NCI-H510A treated with DMSO at 0.1 percent for 48 hours (cell line): ENCODE results near the gene GSAP.
"Not testable (repeated sequence)": the region's sequence is repeated elsewhere in the genome, so short reads cannot be mapped to it uniquely, and the experiment has no call there.

Experiments used
- DNase-seq: peaks from one replicate; lab custom pipeline; 2025; lab: John Stamatoyannopoulos, UW

The GSAP gene, protein sequence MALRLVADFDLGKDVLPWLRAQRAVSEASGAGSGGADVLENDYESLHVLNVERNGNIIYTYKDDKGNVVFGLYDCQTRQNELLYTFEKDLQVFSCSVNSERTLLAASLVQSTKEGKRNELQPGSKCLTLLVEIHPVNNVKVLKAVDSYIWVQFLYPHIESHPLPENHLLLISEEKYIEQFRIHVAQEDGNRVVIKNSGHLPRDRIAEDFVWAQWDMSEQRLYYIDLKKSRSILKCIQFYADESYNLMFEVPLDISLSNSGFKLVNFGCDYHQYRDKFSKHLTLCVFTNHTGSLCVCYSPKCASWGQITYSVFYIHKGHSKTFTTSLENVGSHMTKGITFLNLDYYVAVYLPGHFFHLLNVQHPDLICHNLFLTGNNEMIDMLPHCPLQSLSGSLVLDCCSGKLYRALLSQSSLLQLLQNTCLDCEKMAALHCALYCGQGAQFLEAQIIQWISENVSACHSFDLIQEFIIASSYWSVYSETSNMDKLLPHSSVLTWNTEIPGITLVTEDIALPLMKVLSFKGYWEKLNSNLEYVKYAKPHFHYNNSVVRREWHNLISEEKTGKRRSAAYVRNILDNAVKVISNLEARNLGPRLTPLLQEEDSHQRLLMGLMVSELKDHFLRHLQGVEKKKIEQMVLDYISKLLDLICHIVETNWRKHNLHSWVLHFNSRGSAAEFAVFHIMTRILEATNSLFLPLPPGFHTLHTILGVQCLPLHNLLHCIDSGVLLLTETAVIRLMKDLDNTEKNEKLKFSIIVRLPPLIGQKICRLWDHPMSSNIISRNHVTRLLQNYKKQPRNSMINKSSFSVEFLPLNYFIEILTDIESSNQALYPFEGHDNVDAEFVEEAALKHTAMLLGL

DNA sequence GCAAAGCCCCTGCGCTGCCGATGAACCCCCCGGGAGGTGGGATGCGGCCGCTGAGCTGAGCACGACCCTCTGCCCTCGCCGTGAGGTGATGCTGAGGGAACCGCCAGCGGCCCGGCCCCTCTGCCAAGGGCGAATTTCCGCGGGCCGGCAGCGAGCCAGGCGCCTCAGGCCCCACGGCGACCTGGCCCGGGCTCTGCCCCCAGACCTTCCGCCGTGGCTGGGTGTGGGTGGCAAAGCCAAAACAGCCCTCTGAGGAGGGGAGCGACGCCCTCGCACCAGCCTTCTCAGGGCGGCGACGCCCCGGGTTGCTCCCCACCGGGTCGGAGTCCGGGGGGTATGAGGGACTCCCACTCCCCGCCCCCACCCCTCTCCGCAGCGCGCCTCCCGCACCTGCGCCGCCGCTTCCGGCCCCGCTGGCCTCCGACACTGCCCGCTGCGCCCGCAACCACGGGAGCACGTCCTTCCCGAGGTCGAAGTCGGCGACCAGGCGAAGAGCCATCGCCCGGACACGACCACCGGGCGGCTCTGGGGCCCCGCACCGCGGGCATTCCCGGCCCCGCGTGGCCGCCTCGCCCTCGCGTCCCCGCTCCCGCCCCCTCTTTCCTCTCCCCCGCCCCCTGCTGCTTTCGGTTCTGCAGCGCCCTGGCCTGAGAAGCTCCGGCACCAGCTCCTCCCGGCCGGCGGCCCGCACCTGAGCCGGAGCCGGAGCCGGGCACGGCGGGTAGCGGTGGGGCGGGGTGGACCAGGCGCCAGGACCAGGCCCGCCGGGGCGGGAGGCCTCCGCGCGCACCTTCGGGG is at the start of gene GSAP:
Gene GSAP (minus strand): TSS at position 527 of the 798 bp plus-strand sequence. CDS start 28 bp downstream, at position 499.
- no peak for DNase-seq

DNA sequence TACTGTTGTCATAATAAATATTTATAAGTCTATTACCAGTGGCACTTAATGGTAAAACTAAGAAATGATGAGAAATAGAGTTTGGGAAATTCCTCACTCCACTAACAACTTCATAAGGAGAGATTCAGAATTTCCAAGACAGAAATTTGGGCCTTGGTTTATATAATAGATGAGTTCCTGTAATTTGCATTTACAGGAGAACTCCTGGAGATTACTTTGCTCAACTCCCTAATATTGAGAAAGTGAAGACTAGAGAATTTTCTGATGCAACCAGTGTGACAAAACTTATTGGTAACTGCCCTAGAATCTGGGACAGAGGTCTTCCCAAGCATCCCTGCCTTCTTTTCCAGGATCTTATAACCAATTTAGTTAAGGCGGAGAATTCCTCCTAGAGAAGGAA is 49.1 kb upstream of the GSAP start:
- no peak for DNase-seq

DNA sequence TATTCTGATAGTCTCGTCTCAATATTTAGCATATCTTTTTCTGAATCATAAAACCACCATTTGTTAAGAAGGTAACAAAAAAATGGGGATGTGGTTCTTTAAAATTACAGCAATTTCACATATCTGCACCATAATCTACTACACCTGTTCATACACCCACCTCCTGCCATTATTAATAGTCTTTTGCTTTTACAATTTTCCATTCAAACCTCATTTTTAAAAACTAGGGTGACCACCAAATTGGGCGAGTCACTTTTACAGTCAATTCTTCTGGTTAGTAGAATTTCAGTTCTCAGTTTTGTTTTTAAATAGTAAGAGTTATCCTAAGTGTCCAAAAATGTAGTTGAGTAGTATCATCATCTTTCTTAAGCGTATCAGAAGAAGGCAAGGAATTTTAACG is 48.4 kb upstream of the GSAP start:
- no peak for DNase-seq

DNA sequence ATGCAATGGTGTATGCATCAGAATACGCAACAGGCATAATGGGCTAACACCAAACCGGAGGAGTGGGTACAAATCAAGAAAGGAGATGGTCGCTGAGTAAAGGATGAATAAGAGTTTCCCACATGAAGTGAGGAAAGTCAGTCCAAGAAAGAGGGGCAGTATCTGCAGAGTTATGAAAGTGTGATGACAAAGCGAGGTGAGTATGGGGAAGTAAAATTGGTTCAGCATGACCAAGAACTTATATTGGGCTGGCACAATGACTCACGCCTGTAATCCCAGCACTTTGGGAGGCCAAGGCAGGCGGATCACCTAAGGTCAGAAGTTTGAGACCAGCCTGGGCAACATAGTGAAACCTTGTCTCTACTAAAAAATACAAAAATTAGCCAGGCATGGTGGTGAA is 47.5 kb upstream of the GSAP start:
- DNase-seq, result not testable (repeated sequence)

DNA sequence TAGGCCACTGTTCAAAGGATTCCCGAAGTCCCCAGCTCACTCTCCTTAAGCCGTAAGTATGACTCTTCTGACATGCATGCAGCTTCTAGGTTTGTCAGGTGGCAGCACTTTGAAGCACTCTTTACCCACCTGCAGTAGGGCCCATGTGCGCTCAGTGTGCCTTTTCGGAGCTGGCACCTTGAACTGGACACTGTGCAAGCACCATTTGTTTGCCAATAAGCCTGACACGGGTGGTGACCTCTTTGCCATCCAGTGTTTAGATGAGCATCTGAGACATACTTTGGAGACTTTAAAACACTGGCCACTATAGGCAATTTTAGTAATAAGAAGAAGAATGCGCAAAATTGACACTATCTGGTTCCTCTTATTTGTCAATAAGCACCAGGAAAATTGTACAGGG is 45.7 kb upstream of the GSAP start:
- DNase-seq, result no peak

DNA sequence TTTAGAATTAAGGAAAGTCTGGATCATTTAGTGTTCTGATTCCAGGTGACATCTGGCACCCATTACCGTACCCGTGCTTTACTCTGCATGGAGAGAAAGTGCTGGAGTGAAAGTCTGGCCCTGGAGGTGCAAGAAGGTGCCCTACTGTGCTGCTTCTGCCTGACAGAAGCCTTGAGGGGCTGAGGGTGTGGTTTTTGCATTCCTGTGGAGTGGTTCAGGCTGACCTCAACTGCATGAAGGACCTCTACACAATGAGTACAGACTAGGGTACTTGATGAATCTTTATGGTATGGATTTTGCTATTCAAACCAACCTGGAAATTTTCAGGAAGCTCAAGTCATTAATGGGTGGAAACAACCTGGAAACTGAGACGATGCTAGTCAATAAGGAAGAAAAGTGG is 45.1 kb upstream of the GSAP start:
- DNase-seq, result no peak

DNA sequence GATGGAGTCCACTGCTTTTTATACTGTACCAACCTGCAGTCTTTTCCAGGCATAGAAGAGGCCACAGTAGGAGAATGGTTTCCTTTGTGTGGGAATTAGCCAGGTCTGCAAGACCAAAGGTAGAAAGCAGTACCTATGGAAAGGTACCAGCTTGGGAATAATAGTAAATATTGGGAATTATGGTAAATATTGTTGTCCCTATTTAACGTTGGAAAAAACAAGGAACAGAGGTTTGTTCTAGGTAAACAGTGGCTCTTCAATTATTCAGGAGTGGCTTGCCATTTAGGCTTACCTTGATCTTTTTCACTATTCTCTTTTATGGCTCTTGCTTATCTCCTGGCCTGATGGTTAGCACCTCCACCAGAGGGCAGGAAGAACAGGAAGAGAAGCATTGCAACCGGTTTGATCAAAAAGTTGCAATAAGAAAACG is 43.9 kb upstream of the GSAP start:
- no peak for DNase-seq

DNA sequence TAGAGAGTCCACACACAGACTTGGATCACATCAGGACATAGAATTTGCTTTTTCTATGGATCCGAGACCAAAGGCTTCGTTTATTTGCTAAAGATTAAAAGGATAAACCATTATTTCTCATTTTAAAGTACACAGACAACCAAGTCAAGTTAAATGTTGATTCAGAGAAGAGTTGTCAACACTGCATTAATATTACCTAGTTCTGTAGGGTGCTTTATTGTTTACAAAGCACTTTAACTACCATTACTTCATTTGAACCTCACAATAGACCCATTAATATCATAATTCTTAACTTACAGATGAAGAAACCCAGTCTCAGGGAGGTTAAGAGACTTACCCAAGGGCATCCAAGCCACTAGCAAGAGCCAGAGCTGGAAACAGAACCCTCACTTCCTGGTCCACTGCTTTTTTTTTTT is 43.2 kb upstream of the GSAP start:
- no peak for DNase-seq

DNA sequence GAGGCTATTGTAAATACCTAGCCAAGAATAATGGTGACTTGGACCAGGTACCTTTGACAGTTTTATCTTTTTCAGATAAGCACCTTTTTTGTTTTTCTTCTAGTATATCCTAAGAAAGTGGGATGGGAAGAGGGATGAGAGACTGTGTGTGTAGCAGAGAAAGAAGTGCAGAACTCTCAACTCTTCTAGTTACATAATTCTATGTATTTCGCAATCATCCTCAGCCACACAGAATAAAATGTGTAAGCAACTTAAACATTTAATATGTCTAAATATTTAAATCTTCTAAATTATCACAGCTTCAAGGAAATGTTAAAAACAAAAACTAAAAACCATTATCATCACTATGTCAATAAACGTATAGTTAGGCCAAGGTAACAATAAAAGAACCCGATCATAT is 42.6 kb upstream of the GSAP start:
- no peak for DNase-seq

DNA sequence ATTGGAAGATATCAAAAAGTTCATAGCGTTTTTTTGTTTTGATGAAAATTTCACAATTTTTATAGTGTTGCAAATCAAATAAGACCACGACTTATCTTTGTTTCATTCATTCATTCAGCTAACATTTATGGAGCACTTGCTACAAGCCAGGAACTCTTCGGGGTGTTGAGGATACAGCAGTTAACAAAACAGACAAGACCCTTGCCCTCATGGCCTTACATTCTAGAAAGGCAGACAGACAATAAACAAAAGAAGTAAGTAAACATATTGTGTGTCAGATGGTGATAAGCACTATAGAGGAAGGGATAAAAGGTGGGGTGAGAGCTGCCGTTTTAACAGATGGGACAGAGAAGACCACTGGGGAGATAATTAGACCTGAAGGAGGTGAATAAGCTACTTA is 41.6 kb upstream of the GSAP start:
- no peak for DNase-seq

DNA sequence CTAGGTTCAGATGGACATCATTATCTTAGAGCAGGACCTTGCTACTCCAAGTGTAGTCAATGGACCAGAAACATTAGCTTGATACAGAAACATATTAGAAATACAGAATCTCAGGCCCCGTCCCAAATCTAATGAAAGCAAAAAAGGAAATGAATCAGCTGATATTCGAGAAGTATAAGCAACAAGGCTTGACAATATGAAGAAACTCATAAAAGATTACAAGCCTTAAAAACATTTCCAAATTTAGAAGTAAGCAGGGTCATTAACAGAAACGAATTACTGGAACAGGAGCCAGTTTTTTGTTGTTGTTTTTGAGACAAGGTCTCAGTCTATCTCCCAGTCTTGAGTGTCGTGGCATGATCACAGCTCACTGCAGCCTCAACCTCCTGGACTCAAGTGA is 40.5 kb upstream of the GSAP start:
- DNase-seq, result no peak

DNA sequence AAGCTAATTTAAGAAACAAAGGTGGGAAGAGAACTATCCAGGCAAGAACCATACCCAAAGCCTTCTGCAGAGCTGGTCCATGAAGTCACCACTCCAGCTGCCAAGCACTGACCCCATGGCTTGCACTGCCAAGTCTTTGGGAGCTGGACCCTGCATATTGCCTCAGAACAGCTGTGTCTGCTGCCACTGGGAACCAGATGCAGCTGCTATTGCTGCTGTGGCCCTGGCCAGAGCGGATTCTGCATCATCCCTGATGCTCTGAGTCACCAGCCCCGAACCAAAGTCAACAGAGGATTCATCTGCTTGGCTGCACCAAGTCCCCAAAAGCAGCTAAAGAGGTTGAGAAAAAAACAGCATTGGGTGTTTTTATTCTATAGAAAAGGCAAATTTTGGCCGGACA is 39.2 kb upstream of the GSAP start:
- no peak for DNase-seq

DNA sequence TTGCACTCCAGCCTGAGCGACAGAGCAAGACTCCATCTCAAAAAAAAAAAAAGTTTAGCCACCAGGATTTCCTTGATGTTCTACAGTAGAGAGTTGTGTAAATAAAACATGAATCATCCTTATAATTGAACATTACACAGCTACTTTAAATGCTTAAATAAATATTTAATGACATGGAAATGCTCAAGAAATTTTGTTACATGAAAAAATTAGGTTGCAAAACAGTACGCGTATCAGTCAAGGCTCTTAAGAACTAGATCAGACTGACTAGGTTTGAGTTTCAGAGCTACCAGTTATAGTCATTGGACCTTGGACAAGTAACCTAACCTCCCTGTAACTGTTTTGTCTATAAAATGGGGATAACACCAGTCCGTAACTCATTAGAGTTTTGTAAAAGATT is 38.7 kb upstream of the GSAP start:
- DNase-seq, result no peak

DNA sequence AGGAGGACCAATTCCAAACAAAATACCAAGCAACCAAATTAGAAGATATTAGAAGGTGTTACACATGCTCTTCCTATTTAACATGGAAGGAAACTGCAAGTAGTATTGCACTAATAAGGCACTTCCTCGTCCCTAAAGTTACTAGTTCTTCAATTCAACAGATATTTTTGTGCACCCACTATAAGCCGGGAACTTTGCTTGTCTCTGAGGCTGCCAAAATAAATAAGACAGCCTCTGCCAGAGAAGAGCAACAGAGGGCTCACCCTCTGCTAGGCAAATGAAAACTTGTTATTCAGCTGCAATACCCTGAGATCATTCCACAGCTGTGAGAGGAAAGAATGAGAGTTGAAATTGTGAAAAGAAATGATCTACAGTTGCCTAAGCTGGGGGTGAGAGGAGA is 37.4 kb upstream of the GSAP start:
- DNase-seq, result no peak

DNA sequence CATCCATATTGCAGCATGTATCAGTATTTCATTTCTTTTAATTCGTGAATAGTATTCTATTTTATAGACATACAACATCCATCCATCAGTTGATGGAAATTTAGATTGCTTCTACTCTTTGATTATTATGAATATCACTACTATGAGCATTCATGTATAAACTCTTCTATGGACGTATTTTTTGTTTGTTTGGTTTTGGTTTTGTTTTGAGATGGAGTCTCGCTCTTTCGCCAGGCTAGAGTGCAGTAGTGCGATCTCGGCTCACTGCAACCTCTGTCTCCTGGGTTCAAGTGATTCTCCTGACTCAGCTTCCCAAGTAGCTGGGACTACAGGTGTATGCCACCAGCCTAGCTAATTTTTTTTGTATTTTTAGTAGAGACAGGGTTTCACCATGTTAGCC is 35.8 kb upstream of the GSAP start:
- not testable (repeated sequence) for DNase-seq

DNA sequence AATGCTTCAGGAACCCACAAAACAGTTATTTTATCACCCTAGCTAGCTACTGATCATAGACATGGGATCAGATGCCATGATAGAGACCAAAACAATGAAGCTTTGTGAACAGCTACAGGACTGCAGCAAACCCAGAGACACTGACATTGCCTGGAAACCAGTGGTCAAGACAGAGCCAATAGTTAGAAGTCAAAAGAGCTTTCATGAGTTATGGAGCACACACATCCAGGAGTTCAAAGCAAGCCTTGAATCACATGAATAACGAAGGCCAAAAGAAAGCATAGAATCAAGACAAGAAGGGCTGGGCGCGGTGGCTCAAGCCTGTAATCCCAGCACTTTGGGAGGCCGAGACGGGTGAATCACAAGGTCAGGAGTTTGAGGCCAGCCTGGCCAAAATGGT is 34.5 kb upstream of the GSAP start:
- DNase-seq, result no peak

DNA sequence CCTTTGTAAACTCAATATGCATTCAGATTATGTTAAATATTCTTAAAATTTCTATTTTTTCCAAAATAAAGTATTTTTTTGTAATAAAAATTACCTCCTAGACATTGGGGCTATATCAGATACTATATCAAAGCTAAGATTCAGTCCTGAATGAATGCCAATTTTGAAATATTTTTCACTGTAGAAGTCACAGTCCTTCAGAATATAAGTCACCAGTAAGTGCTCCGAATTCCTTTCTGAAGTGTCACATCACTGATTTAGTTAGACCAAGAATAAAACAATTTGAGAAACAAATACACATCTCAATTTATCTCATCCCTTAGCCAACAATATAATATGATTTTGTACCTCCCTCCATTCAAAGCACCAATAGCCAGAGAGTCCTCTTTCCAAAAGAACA is 33.9 kb upstream of the GSAP start:
- no peak for DNase-seq

DNA sequence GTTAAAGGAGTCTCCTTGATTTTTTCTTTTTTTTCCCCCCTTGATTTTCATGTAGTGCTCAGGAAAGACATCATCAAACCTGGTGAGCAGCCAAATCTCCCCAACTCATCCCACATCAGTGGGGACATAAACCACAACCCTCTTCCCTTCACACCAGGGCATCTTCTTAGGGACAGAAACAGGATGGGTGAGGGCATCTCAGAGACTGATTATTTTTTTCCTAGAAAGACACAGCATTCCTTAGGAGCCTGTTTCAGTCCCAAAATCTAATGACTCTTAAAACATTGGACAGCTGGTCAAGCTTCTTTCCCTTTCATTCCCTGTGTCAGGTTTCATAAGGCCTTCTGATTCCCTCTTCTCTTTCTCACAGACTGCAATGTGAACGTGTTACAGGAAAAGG is 31.5 kb upstream of the GSAP start:
- DNase-seq, result no peak

DNA sequence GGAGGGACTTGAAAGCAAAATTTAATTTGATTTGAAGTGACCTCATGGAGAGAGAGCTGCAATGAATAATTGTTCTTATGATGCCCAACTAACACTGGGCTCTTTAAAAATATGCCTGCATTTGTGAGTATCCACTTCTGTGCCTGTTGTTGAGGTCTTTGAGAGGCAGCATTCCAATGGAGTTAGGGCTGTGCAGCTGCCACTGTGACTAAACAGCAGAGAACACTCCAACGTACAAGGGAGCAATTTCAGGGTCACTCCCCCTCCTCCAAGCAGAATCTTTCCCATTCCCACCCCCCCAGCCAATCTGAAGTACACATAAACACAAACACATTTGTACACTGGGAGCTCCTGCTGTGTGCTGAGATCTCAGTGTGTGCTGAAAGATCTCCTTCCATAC is 28.0 kb upstream of the GSAP start:
- DNase-seq, result no peak

DNA sequence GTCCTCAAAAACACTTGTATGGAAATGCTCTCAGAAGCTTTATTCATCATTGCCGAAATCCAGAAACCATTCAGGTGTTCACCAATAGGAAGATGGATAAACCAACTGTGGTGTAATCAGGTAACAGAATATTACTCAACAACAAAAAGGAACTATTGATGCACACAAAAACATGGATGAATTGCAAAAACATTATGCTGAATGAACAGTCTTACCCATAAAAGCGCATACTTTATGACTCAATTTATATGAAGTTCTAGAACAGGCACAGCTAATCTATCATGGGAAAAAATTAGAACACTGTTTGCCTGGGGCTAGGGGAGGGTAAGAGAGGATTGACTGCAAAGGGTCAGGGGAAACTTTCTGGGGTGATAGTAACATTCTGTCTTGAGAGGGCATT is 26.9 kb upstream of the GSAP start:
- DNase-seq, result no peak

DNA sequence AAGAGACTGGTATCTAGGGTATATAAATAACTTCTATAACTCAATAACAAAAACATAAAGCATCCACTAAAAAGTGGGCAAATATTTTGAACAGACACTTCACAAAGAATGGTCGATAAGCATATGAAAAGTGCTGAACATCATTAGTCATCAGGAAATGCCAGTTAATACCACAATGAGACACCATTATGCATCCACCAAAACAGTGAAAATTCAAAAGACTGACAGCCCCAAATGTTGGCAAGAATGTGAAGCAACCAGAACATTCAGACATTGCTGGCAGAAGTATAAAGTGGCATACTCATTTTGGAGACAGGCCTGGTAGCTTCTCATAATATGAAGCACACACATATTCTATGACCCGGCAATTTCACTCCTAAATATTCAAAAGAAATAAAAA is 26.5 kb upstream of the GSAP start:
- DNase-seq, result no peak

DNA sequence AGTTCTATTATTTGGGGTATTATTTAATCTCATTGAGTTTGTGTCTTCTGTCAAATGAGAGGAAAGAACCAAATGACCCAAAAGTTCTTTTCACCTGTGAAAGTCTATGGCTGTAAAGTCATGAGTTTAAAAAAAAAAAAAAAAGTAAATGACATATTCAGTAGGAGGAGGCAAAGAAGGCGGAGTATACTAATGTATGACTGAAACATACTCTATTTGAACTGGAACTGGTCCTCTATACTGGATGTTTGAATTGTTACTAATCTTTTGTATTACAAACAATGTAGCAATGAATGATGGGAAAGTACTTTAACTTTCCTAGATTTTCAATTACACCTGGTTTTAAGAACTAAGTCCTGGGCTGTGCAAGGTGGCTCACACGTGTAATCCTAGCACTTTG is 24.9 kb upstream of the GSAP start:
- DNase-seq, result no peak

DNA sequence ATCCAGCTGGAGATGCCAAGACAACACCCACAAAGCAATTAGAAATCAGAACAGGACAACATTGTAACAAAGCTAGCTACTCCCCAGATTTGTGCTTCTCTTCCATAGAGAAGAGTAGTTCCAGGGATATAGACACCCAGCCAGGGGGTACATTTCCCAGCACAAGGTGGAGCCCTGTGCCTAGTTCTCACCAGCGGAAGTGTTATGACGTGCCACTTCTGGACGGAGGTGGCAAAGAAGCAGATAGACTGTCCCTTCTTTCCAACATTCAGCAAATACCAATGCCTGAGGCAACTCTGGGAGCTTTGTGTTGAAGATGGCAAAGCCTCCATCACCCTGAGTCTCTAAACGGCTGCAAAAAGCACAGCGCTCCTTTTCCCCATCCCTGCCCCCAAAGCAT is 23.4 kb upstream of the GSAP start:
- DNase-seq, result peak; percentile 46
